Endodermal cell (in vitro differentiated cells): ENCODE measurements around the gene HEG1. TPM values are rescaled to one million over a fixed set of nuclear protein-coding genes. Genes with fewer than 3 reads are reported as not detected.

ENCODE experiments used
- DNase-seq: peaks from one replicate; pipeline ENCODE4 v3.0.0-alpha.2; 2017
- H3K27ac ChIP-seq: 2 replicates; pipeline ENCODE4 v1.5.1; 2013; ENCODE audit warnings: mild to moderate bottlenecking, low read depth, low read length, moderate library complexity
- H3K27me3 ChIP-seq: 2 replicates; pipeline ENCODE4 v1.6.1; 2013; ENCODE audit warnings: mild to moderate bottlenecking, low read length, moderate library complexity; ENCODE audit not compliant: insufficient read depth, control insufficient read depth, poor library complexity, severe bottlenecking
- H3K36me3 ChIP-seq: 2 replicates; pipeline ENCODE4 v1.7.0; 2013; ENCODE audit warnings: mild to moderate bottlenecking, low read length, moderate library complexity; ENCODE audit not compliant: control insufficient read depth, insufficient read depth
- H3K4me1 ChIP-seq: one replicate; pipeline ENCODE4 v1.7.0; 2013; ENCODE audit warnings: low read length; ENCODE audit not compliant: control insufficient read depth, insufficient read depth
- H3K4me3 ChIP-seq: 2 replicates; pipeline ENCODE4 v1.5.1; 2013; ENCODE audit warnings: mild to moderate bottlenecking, low read length, moderate library complexity
- H3K9ac ChIP-seq: 2 replicates; pipeline ENCODE4 v1.6.1; 2013; ENCODE audit warnings: mild to moderate bottlenecking, low read length, moderate library complexity; ENCODE audit not compliant: poor library complexity, severe bottlenecking; ENCODE audit errors: extremely low read depth
- H3K9me3 ChIP-seq: 2 replicates; pipeline ENCODE4 v1.6.1; 2013; ENCODE audit warnings: mild to moderate bottlenecking, low read length, moderate library complexity; ENCODE audit not compliant: control insufficient read depth
- H3K27ac Mint-ChIP-seq: 2 replicates; pipeline ENCODE4 v1.8.0; 2020; ENCODE audit warnings: mixed read lengths
- H3K27me3 Mint-ChIP-seq: 2 replicates; pipeline ENCODE4 v1.8.0; 2021; ENCODE audit warnings: mild to moderate bottlenecking, mixed read lengths; ENCODE audit not compliant: insufficient read depth
- H3K36me3 Mint-ChIP-seq: 2 replicates; pipeline ENCODE4 v1.8.0; 2020; ENCODE audit warnings: low read depth, mixed read lengths
- H3K4me1 Mint-ChIP-seq: 2 replicates; pipeline ENCODE4 v1.8.0; 2020; ENCODE audit warnings: mixed read lengths
- H3K4me3 Mint-ChIP-seq: 2 replicates; pipeline ENCODE4 v1.8.0; 2020; ENCODE audit warnings: mild to moderate bottlenecking, moderate library complexity, mixed read lengths
- H3K9me3 Mint-ChIP-seq: 2 replicates; pipeline ENCODE4 v1.8.0; 2020; ENCODE audit warnings: mild to moderate bottlenecking, mixed read lengths
- WGBS, 2 experiments: methylation state at CpG; one replicate each; pipeline versions ENCODE4 v1.1.5 to v1.1.7; 2013; ENCODE audit warnings: missing lambda C conversion rate in 2 of 2, mixed read lengths in 1 of 2; ENCODE audit not compliant: insufficient coverage in 1 of 2, insufficient read length in 1 of 2; 5-methylcytosine and 5-hydroxymethylcytosine counted together
- total RNA-seq, 2 donors: library from RNA; stranded (reverse); fragmentation: NEBNext Ultra II Directional in 1 of 2; extraction: Animal tissue kit (Norgen Biotek cat#: 25700) in 1 of 2; gene quantifications; 2 replicates in 1 of 2; 3 replicates in 1 of 2; pipeline ENCODE4 v1.2.1, GENCODE V29; 2021
- TF ChIP-seq, protein P1 (sequence below): fragments of 200-600 bp; sonication (generic); conservative IDR thresholded peaks from 2 replicates; pipeline ENCODE4 v1.5.0; 2021; ENCODE audit warnings: antibody characterized with exemption, mild to moderate bottlenecking

HEG1 gene
- total RNA-seq, 2 donors from 2014 or later, result 25.5 to 27.0 TPM

DNA sequence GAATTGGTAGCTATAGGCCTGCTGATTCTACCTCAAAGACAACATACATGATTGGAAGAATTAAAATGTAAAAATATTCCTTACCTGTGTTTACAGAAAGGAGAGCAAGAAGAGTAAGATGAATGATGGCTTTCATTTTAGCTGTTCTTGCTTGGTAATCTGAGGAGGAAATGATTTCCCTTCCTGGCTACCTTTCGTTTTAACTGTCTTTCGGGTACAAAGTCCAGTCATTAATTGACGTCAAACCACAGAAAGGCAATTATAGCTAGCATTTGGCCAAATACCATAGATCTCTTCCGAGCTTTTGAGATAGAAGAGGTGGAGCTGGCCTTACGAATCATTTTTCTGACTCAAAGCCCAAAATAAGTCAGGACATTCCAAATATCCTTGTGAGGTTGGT, 121.2 kb downstream of the HEG1 start, which contains the start of gene MUC13:
TSS of gene MUC13 (minus strand) at position 175 of the 400 bp plus-strand sequence. CDS start at position 136, 39 bp downstream.
- Histone ChIP-seq H3K4me1 (no peaks in the 10 kb centered on the region), H3K27me3 (no peaks in the 10 kb centered on the region), H3K27ac (no peak within 1 kb of the TSS), H3K9me3 (peaks cover 5% of the 10 kb centered on the region), H3K4me3 (no peak within 1 kb of the TSS), H3K36me3 (no peaks in the 10 kb centered on the region), H3K9ac (no peak within 1 kb of the TSS)
- TF ChIP-seq, protein P1, sequence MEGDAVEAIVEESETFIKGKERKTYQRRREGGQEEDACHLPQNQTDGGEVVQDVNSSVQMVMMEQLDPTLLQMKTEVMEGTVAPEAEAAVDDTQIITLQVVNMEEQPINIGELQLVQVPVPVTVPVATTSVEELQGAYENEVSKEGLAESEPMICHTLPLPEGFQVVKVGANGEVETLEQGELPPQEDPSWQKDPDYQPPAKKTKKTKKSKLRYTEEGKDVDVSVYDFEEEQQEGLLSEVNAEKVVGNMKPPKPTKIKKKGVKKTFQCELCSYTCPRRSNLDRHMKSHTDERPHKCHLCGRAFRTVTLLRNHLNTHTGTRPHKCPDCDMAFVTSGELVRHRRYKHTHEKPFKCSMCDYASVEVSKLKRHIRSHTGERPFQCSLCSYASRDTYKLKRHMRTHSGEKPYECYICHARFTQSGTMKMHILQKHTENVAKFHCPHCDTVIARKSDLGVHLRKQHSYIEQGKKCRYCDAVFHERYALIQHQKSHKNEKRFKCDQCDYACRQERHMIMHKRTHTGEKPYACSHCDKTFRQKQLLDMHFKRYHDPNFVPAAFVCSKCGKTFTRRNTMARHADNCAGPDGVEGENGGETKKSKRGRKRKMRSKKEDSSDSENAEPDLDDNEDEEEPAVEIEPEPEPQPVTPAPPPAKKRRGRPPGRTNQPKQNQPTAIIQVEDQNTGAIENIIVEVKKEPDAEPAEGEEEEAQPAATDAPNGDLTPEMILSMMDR, result no peak
- Mint-ChIP-seq H3K36me3 (no peaks in the 10 kb centered on the region), H3K9me3 (no peaks in the 10 kb centered on the region), H3K4me3 (no peak within 1 kb of the TSS), H3K27me3 (no peaks in the 10 kb centered on the region), H3K27ac (no peak within 1 kb of the TSS), H3K4me1 (peaks cover 6% of the 10 kb centered on the region)
- 93 to 98% methylated on average over 5 of the region's 5 CpGs for WGBS, 2 experiments
- no peak for DNase-seq

GRCh38 chr3:124928333-124929202, 127.2 kb downstream of the HEG1 start:
- no peaks in the 10 kb centered on the region for H3K9me3 Mint-ChIP-seq
- no peak overlapping the region for H3K4me3 Mint-ChIP-seq
- H3K27me3 Mint-ChIP-seq, result no peaks in the 10 kb centered on the region
- H3K9me3 ChIP-seq, result no peaks in the 10 kb centered on the region
- H3K4me1 Mint-ChIP-seq, result peaks cover 3% of the 10 kb centered on the region
- no peaks in the 10 kb centered on the region for H3K27me3 ChIP-seq
- H3K4me1 ChIP-seq, result no peaks in the 10 kb centered on the region
- H3K27ac ChIP-seq, result no peak overlapping the region
- no peaks in the 10 kb centered on the region for H3K36me3 Mint-ChIP-seq
- TF ChIP-seq, protein P1, result peak; percentile 94
- no peak overlapping the region for H3K9ac ChIP-seq
- no peak overlapping the region for H3K4me3 ChIP-seq
- 44% methylated on average over 4 of the region's 4 CpGs; no CpG with 5 or more reads in 1 of the 2 experiments for WGBS, 2 experiments
- DNase-seq, result peak; percentile 79
- no peaks in the 10 kb centered on the region for H3K36me3 ChIP-seq
- no peak overlapping the region for H3K27ac Mint-ChIP-seq

GRCh38 chr3:124927574-124928045, 128.2 kb downstream of the HEG1 start:
- 90 to 93% methylated on average over 2 of the region's 2 CpGs for WGBS, 2 experiments

More at GRCh38 chr3:124927574-124928045, 128.2 kb downstream of the HEG1 start:
- no peak overlapping the region for H3K4me3 Mint-ChIP-seq
- no peaks in the 10 kb centered on the region for H3K9me3 Mint-ChIP-seq
- Histone ChIP-seq H3K9me3 (no peaks in the 10 kb centered on the region), H3K27ac (no peak overlapping the region), H3K4me1 (no peaks in the 10 kb centered on the region), H3K4me3 (no peak overlapping the region), H3K27me3 (no peaks in the 10 kb centered on the region), H3K9ac (no peak overlapping the region), H3K36me3 (no peaks in the 10 kb centered on the region)
- no peaks in the 10 kb centered on the region for H3K27me3 Mint-ChIP-seq
- TF ChIP-seq, protein P1, result no peak
- DNase-seq, result no peak
- no peaks in the 10 kb centered on the region for H3K36me3 Mint-ChIP-seq
- H3K27ac Mint-ChIP-seq, result no peak overlapping the region
- peaks cover 3% of the 10 kb centered on the region for H3K4me1 Mint-ChIP-seq
